HepG2 (cell line): ENCODE data around the gene KIAA1217. TPM values are rescaled to one million over a fixed set of nuclear protein-coding genes. Genes with fewer than 3 reads are reported as not detected.

Source experiments
- ATAC-seq: fragments of 200-7000 bp; cut with Tn5 transposase; 3 replicates; pipeline ENCODE4 v1.9.1; 2020; ENCODE audit warnings: mild to moderate bottlenecking, moderate library complexity
- BruUV-seq: library from RNA; stranded (reverse); fragments of 400-500 nt; replicated peaks from 2 replicates; lab custom pipeline; 2021; lab: Mats Ljungman, UMichigan
- CTCF ChIA-PET: fragments of 300-600 bp; formaldehyde crosslinking; extraction: SDS; loops from one replicate; lab custom pipeline; 2021; ENCODE audit warnings: low total read pairs, inconsistent platforms, low intra/inter-chr PET ratio; lab: Yijun Ruan, JAX
- POLR2A ChIA-PET: fragments of 350-600 bp; sonication (Branson Sonifier 250); formaldehyde crosslinking; loops from one replicate; lab custom pipeline; 2020; ENCODE audit warnings: antibody characterized with exemption, inconsistent platforms; lab: Yijun Ruan, JAX
- DNase-seq: peaks from one replicate; pipeline ENCODE4 v3.0.0-alpha.2; 2015; ENCODE audit warnings: low spot score
- FAIRE-seq: peaks from 3 replicates; lab custom pipeline; 2011; peaks lifted over from hg19 to GRCh38; lab: Jason Lieb, UNC
- H2AFZ ChIP-seq: one replicate; pipeline ENCODE4 v1.6.1; 2011; ENCODE audit warnings: low read length, inconsistent platforms
- H3K27ac ChIP-seq: fragments of 300-600 bp; 3 replicates; pipeline ENCODE4 v1.8.0; 2011; ENCODE audit warnings: mixed run types, mild to moderate bottlenecking, mixed read lengths, low read length, inconsistent platforms; ENCODE audit not compliant: insufficient read depth; ENCODE audit errors: extremely low read length
- H3K27me3 ChIP-seq, 2 experiments: fragments of 200-600 bp in 1 of 2; 2 replicates in 1 of 2; 3 replicates in 1 of 2; pipeline versions ENCODE4 v1.6.0 to v1.8.0; 2011; ENCODE audit warnings: low read length in 2 of 2, mild to moderate bottlenecking in 2 of 2, moderate library complexity in 2 of 2, inconsistent platforms in 1 of 2; ENCODE audit not compliant: insufficient read depth in 2 of 2, control insufficient read depth in 1 of 2
- H3K36me3 ChIP-seq, 2 experiments: fragments of 200-600 bp in 1 of 2; replicated peaks in 1 of 2; 2 replicates in 1 of 2; 3 replicates in 1 of 2; pipeline versions ENCODE4 v1.5.1 to v1.8.0; 2011; ENCODE audit warnings: low read length in 2 of 2, inconsistent platforms in 1 of 2; ENCODE audit not compliant: insufficient read depth in 2 of 2, control insufficient read depth in 1 of 2
- H3K4me1 ChIP-seq: 2 replicates; pipeline ENCODE4 v1.5.1; 2012; ENCODE audit warnings: low read length, inconsistent platforms; ENCODE audit not compliant: insufficient read depth
- H3K4me2 ChIP-seq: 2 replicates; pipeline ENCODE4 v1.6.0; 2011; ENCODE audit warnings: low read depth, low read length, inconsistent platforms
- H3K4me3 ChIP-seq, 3 experiments: fragments of 200-600 bp in 1 of 3; sonication (generic), shearing (Covaris generic) in 1 of 3; replicated peaks in 1 of 3; 2 replicates each; pipeline ENCODE4 v1.5.1; 2011 to 2016; ENCODE audit warnings: low read length in 3 of 3, inconsistent platforms in 2 of 3, low read depth in 2 of 3, mild to moderate bottlenecking in 2 of 3, control low read depth in 1 of 3, mixed read lengths in 1 of 3; ENCODE audit not compliant: insufficient read depth in 1 of 3
- H3K79me2 ChIP-seq: one replicate; pipeline ENCODE4 v1.6.1; 2011; ENCODE audit warnings: low read length, inconsistent platforms; ENCODE audit not compliant: insufficient read depth
- H3K9ac ChIP-seq: 2 replicates; pipeline ENCODE4 v1.6.0; 2011; ENCODE audit warnings: mild to moderate bottlenecking, low read depth, low read length, inconsistent platforms; ENCODE audit not compliant: insufficient read depth
- H3K9me3 ChIP-seq: 2 replicates; pipeline ENCODE4 v1.5.1; 2012; ENCODE audit warnings: mild to moderate bottlenecking, low read length
- H4K20me1 ChIP-seq: 2 replicates; pipeline ENCODE4 v1.6.0; 2011; ENCODE audit warnings: inconsistent platforms, mild to moderate bottlenecking, low read length, moderate library complexity; ENCODE audit not compliant: insufficient read depth
- ATF7 ChIP-seq, 2 experiments: fragments of 450-650 bp in 1 of 2; sonication (generic) in 1 of 2; formaldehyde crosslinking in 1 of 2; IDR thresholded peaks; 2 replicates each; pipeline versions ENCODE4 v1.4.0 to v1.6.1; 2016 to 2020; ENCODE audit warnings: antibody characterized with exemption in 1 of 2, mild to moderate bottlenecking in 1 of 2, missing genetic modification reagents in 1 of 2
- BRD4 ChIP-seq: sonication (generic); formaldehyde crosslinking; IDR thresholded peaks from 2 replicates; pipeline ENCODE4 v1.4.0; 2020; ENCODE audit warnings: missing genetic modification reagents
- ETS1 ChIP-seq: sonication (generic); formaldehyde crosslinking; IDR thresholded peaks from 2 replicates; pipeline ENCODE4 v1.4.0; 2020; ENCODE audit warnings: missing genetic modification reagents
- FOXP4 ChIP-seq: sonication (generic); formaldehyde crosslinking; IDR thresholded peaks from 2 replicates; pipeline ENCODE4 v1.4.0; 2020; ENCODE audit warnings: missing genetic modification reagents
- HDAC2 ChIP-seq: sonication (generic); formaldehyde crosslinking; IDR thresholded peaks from 2 replicates; pipeline ENCODE4 v1.4.0; 2020; ENCODE audit warnings: missing genetic modification reagents
- HMGXB4 ChIP-seq, 2 experiments: sonication (generic) in 1 of 2; formaldehyde crosslinking in 1 of 2; IDR thresholded peaks; 2 replicates each; pipeline versions ENCODE4 v1.4.0 to v1.6.1; 2018 to 2020; ENCODE audit warnings: missing genetic modification reagents in 2 of 2, borderline replicate concordance in 1 of 2, low read depth in 1 of 2, mild to moderate bottlenecking in 1 of 2, missing biosample characterization in 1 of 2
- NFE2L2 ChIP-seq: fragments of 150-350 bp; IDR thresholded peaks from 2 replicates; pipeline ENCODE4 v1.6.1; 2014; ENCODE audit warnings: low read length
- PLRG1 ChIP-seq: fragments of 450-650 bp; conservative IDR thresholded peaks from 2 replicates; pipeline ENCODE4 v1.6.1; 2016
- RXRA ChIP-seq: sonication (generic); formaldehyde crosslinking; IDR thresholded peaks from 2 replicates; pipeline ENCODE4 v1.5.1; 2020; ENCODE audit warnings: missing genetic modification reagents
- ZNF224 ChIP-seq: sonication (generic); formaldehyde crosslinking; IDR thresholded peaks from 2 replicates; pipeline ENCODE4 v1.5.0; 2020; ENCODE audit warnings: mild to moderate bottlenecking, missing genetic modification reagents
- ZNF619 ChIP-seq: sonication (generic); formaldehyde crosslinking; IDR thresholded peaks from 2 replicates; pipeline ENCODE4 v1.4.0; 2020; ENCODE audit warnings: mild to moderate bottlenecking, missing genetic modification reagents
- ZNF646 ChIP-seq: sonication (generic); formaldehyde crosslinking; IDR thresholded peaks from 2 replicates; pipeline ENCODE4 v1.9.0; 2021; ENCODE audit warnings: mild to moderate bottlenecking, missing genetic modification reagents
- ZSCAN29 ChIP-seq: sonication (generic); formaldehyde crosslinking; conservative IDR thresholded peaks from 2 replicates; pipeline ENCODE4 v1.4.0; 2020; ENCODE audit warnings: mild to moderate bottlenecking, missing genetic modification reagents
- in situ Hi-C: cut with HindIII; loops from 2 replicates; pipeline ENCODE4 v1.10.0; 2017; ENCODE audit warnings: low pct_unique_long_range_greater_than_20kb; ENCODE audit not compliant: extremely low pct_ligation_motif_present
- intact Hi-C: fragments of 100-400 bp; cut with micrococcal nuclease; formaldehyde crosslinking; loops from one replicate; pipeline ENCODE4 v1.10.0; 2022; ENCODE audit not compliant: unreplicated experiment
- polyA plus RNA-seq, 8 experiments: library from polyadenylated mRNA; depleted of rRNA in 3 of 8; stranded (reverse) in 7 of 8; unstranded in 1 of 8; fragments of >200 nt; fragmentation: Illumina TruSeq in 4 of 8; extraction: Trizol in 4 of 8; gene quantifications; 2 replicates each; pipeline versions ENCODE4 v1.2.1 to v1.2.3, GENCODE V29; 2011 to 2016; ENCODE audit warnings: low read depth in 4 of 8, missing spikeins in 1 of 8, mixed read lengths in 1 of 8; ENCODE audit not compliant: insufficient read depth in 1 of 8
- total RNA-seq, 5 experiments: library from RNA; depleted of rRNA; stranded (reverse); fragments of >200 nt; fragmentation: Illumina TruSeq; extraction: Trizol; gene quantifications; 2 replicates each; pipeline ENCODE4 v1.2.3, GENCODE V29; 2016; ENCODE audit warnings: low read depth in 1 of 5

KIAA1217 gene
- total and polyA plus RNA-seq, 2 of the 13 experiments (the other 11 are each of a cell fraction or from before 2014, with no cell fraction given), result 4.6 to 10.9 TPM

- Histone ChIP-seq H2AFZ (no peak overlapping the region), H3K36me3 (peaks cover 13 to 77% of the 10 kb centered on the region in 2 experiments), H3K4me3 (no peak overlapping the region), H3K4me1 (no peaks in the 10 kb centered on the region), H3K4me2 (no peak overlapping the region), H4K20me1 (no peaks in the 10 kb centered on the region), H3K79me2 (no peaks in the 10 kb centered on the region), H3K27me3 (no peaks in the 10 kb centered on the region), H3K27ac (no peak overlapping the region), H3K9me3 (no peaks in the 10 kb centered on the region), H3K9ac (no peak overlapping the region)
- BruUV-seq, result no TSS peak
- ChIA-PET CTCF (no interaction called here), POLR2A (no interaction called here)
- FAIRE-seq (no peak), DNase-seq (no peak), ATAC-seq (no peak)
- in situ Hi-C loops, result no loop called here
- intact Hi-C loops, result no loop called here
- TF ChIP-seq ZNF646 (CRISPR knock-in tag) (no peak), RXRA (CRISPR knock-in tag) (no peak), HDAC2 (CRISPR knock-in tag) (no peak), PLRG1 (no peak), ZNF619 (CRISPR knock-in tag) (no peak), ATF7 (IDR thresholded peaks at IDR 0.05) (no peak), ATF7 (CRISPR knock-in tag; IDR thresholded peaks at IDR 0.05) (no peak), ZSCAN29 (CRISPR knock-in tag) (no peak), FOXP4 (CRISPR knock-in tag) (no peak), BRD4 (CRISPR knock-in tag) (no peak), ETS1 (CRISPR knock-in tag) (no peak), NFE2L2 (no peak), HMGXB4 (CRISPR knock-in tag; IDR thresholded peaks at IDR 0.05; ENCODE audit: borderline replicate concordance in 1 of 2, low read depth in 1 of 2) (no peak), ZNF224 (no peak)
Observed at GRCh38 chr10:24590697-24591457, 381.9 kb downstream of the KIAA1217 start.
